Gastroesophageal sphincter (tissue), 4 donors: ENCODE data around the gene LIX1. TPM values are rescaled to one million over a fixed set of nuclear protein-coding genes. Genes with fewer than 3 reads are reported as not detected.

Experiments used
- ATAC-seq: fragments of 150-250 bp; one replicate; pipeline ENCODE4 v1.9.1; 2016; ENCODE audit warnings: mild to moderate bottlenecking, moderate library complexity
- H3K27ac ChIP-seq, 4 donors: fragments of 200-600 bp; sonication (generic) in 3 of 4; 1 replicate in 3 of 4; 2 replicates in 1 of 4; pipeline ENCODE4 v1.5.1; 2016 to 2019
- H3K27me3 ChIP-seq: fragments of 200-600 bp; sonication (generic); one replicate; pipeline ENCODE4 v1.5.1; 2019
- H3K36me3 ChIP-seq, 2 donors: fragments of 200-600 bp; sonication (generic); one replicate each; pipeline ENCODE4 v1.5.1; 2019; ENCODE audit warnings: control low read depth in 1 of 2
- H3K4me1 ChIP-seq, 3 donors: fragments of 200-600 bp; sonication (generic); 1 replicate in 2 of 3; 2 replicates in 1 of 3; pipeline ENCODE4 v1.5.1; 2016 to 2019; ENCODE audit warnings: control low read depth in 2 of 3
- H3K4me3 ChIP-seq, 2 donors: fragments of 200-600 bp; sonication (generic); one replicate each; pipeline ENCODE4 v1.5.1; 2019; ENCODE audit warnings: mild to moderate bottlenecking in 1 of 2, moderate library complexity in 1 of 2
- H3K9me3 ChIP-seq, 3 donors: fragments of 200-600 bp; sonication (generic); one replicate each; pipeline ENCODE4 v1.5.1; 2017 to 2019; ENCODE audit warnings: control low read depth in 2 of 3
- CTCF ChIP-seq, 4 experiments: fragments of 200-600 bp in 2 of 4; fragments of 450-650 bp in 2 of 4; sonication (generic) in 1 of 4; IDR thresholded peaks; one replicate each; pipeline ENCODE4 v1.5.1; 2017 to 2019; ENCODE audit warnings: antibody characterized with exemption in 4 of 4, mild to moderate bottlenecking in 2 of 4, moderate library complexity in 2 of 4
- EP300 ChIP-seq: sonication (generic); formaldehyde crosslinking; IDR thresholded peaks from one replicate; pipeline ENCODE4 v1.6.1; 2017; ENCODE audit warnings: antibody characterized with exemption, mild to moderate bottlenecking
- POLR2A ChIP-seq, 2 donors: fragments of 450-650 bp; IDR thresholded peaks; one replicate each; pipeline ENCODE4 v1.6.1; 2017; ENCODE audit warnings: antibody characterized with exemption in 2 of 2, mild to moderate bottlenecking in 2 of 2, moderate library complexity in 1 of 2
- POLR2AphosphoS5 ChIP-seq: sonication (generic); formaldehyde crosslinking; IDR thresholded peaks from one replicate; pipeline ENCODE4 v1.6.1; 2017; ENCODE audit warnings: antibody characterized with exemption
- WGBS, 2 donors: methylation state at CpG; one replicate each; pipeline ENCODE4 v1.1.5; 2018; ENCODE audit warnings: low coverage in 1 of 2; 5-methylcytosine and 5-hydroxymethylcytosine counted together
- total RNA-seq, 4 donors: library from RNA; depleted of rRNA; stranded (reverse); fragments of >200 nt; gene quantifications; one replicate each; pipeline ENCODE4 v1.1.0, GENCODE V29; 2016

LIX1 gene
- total RNA-seq, 4 donors from 2014 or later: 0.08 to 1.1 (median 0.67) TPM; not detected in 1

- no peak overlapping the region for H3K27ac ChIP-seq
- H3K9me3 ChIP-seq: no peaks in the 10 kb centered on the region
- H3K36me3 ChIP-seq: no peaks in the 10 kb centered on the region
- WGBS, 2 donors: 73 to 100% methylated on average over 1 to 6 of the region's 8 CpGs
- ATAC-seq: no peak
- peaks cover 0 to 12% (median 3%) of the 10 kb centered on the region in 3 donors for H3K4me1 ChIP-seq
- no peak overlapping the region for H3K4me3 ChIP-seq
- TF ChIP-seq POLR2AphosphoS5 (no peak), CTCF (IDR thresholded peaks at IDR 0.05) (no peak), EP300 (no peak), POLR2A (IDR thresholded peaks at IDR 0.05) (no peak)
- no peaks in the 10 kb centered on the region for H3K27me3 ChIP-seq
Measured at GRCh38 chr5:97102010-97102470, 40.4 kb downstream of the LIX1 start.

- Histone ChIP-seq H3K27ac (no peak overlapping the region), H3K4me3 (no peak overlapping the region), H3K4me1 (peaks cover 0 to 14% (median 3%) of the 10 kb centered on the region in 3 donors), H3K36me3 (no peaks in the 10 kb centered on the region), H3K27me3 (no peaks in the 10 kb centered on the region), H3K9me3 (no peaks in the 10 kb centered on the region)
- TF ChIP-seq POLR2AphosphoS5: no peak
- TF ChIP-seq EP300: no peak
- TF ChIP-seq POLR2A (IDR thresholded peaks at IDR 0.05): no peak
- TF ChIP-seq CTCF (IDR thresholded peaks at IDR 0.05): no peak
- 60 to 73% methylated on average over 5 to 6 of the region's 6 CpGs for WGBS, 2 donors
- ATAC-seq: no peak
Measured at GRCh38 chr5:97101189-97101910, 41.1 kb downstream of the LIX1 start.

- Histone ChIP-seq H3K27me3 (no peaks in the 10 kb centered on the region), H3K27ac (no peak overlapping the region), H3K36me3 (no peaks in the 10 kb centered on the region), H3K4me1 (peaks cover 0 to 19% (median 3%) of the 10 kb centered on the region in 3 donors), H3K4me3 (no peak overlapping the region), H3K9me3 (no peaks in the 10 kb centered on the region)
- TF ChIP-seq CTCF (IDR thresholded peaks at IDR 0.05) (no peak), POLR2A (IDR thresholded peaks at IDR 0.05) (no peak), EP300 (no peak), POLR2AphosphoS5 (no peak)
- no peak for ATAC-seq
- 36% methylated on average over 2 of the region's 2 CpGs; no CpG with 5 or more reads in 1 of the 2 donors for WGBS, 2 donors
Measured at GRCh38 chr5:97100476-97100875, 41.9 kb downstream of the LIX1 start.

GRCh38 chr5:97098922-97099321 lies 43.5 kb downstream of the LIX1 start:
- no peak for TF ChIP-seq POLR2A (IDR thresholded peaks at IDR 0.05)
- TF ChIP-seq POLR2AphosphoS5: no peak
- no peak for TF ChIP-seq CTCF (IDR thresholded peaks at IDR 0.05)
- no peak for TF ChIP-seq EP300
- WGBS, 2 donors: 24 to 27% methylated on average over 4 to 5 of the region's 5 CpGs
- Histone ChIP-seq H3K4me3 (peak overlapping the region; percentile 35 to 37), H3K27ac (peak overlapping the region in 2 of 4 donors; percentile 22 to 23), H3K27me3 (peaks cover 5% of the 10 kb centered on the region), H3K9me3 (no peaks in the 10 kb centered on the region), H3K4me1 (peaks cover 0 to 19% (median 3%) of the 10 kb centered on the region in 3 donors), H3K36me3 (no peaks in the 10 kb centered on the region)
- ATAC-seq: no peak
